GM19468 (cell line): ENCODE data around the gene CDRT4.

ENCODE experiments used
- ATAC-seq: cut with Tn5 transposase; IDR thresholded peaks from one replicate; pipeline ENCODE4 v1.9.1; 2021; ENCODE audit warnings: mild to moderate bottlenecking, moderate library complexity, moderate number of reproducible peaks; ENCODE audit not compliant: unreplicated experiment; ENCODE audit errors: extremely low read depth

Gene CDRT4

DNA sequence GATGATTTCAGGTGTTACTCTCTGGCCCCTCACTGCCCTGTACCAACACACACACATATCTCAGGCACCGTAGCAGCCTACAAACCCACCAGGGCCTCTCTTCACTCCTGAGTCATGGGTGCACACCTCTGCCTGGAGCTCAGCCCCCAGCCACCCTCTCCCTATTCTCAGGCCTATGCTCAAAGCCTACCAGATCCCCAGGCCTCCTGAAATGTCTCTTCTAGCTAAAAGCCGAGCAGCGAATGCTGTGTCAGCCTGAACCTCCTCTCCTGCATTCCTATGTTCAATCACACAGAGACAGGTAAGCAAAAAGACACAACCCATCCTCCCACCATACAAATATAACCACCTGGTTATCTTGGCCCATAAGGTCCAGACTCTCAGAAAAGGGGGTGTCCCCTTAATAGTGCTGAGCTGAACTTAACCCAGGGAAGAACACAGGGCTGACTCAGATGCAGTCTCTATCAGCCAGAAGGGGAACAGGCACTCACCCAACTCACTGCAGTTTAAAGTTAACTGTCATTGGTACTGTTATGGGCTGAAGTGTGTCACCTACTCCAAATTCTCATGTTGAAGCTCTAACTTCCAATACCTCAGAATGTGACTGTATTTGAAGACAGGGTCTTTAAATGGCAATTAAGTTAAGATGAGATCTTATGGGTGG, 64.0 kb downstream of the CDRT4 start:
- ATAC-seq = no peak

DNA sequence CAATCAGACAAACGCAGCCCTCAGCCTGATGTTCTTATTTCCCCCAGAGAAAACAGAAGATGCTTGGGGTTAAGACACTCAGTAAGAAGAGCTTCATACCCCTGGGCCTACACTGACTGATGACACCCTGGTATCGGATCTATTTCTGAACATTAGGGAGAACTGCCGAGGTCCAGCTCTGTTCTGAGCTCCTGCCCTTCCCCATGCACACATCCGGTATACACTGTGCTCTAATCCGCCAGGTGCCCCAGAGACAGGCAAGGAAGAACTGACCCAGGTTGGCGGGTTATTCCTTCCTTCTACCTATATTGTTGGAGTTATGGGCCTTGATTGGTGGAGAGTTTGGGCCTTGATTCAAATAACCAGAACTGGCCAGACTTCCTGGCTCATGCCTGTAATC, 68.0 kb downstream of the CDRT4 start:
- ATAC-seq = no peak

DNA sequence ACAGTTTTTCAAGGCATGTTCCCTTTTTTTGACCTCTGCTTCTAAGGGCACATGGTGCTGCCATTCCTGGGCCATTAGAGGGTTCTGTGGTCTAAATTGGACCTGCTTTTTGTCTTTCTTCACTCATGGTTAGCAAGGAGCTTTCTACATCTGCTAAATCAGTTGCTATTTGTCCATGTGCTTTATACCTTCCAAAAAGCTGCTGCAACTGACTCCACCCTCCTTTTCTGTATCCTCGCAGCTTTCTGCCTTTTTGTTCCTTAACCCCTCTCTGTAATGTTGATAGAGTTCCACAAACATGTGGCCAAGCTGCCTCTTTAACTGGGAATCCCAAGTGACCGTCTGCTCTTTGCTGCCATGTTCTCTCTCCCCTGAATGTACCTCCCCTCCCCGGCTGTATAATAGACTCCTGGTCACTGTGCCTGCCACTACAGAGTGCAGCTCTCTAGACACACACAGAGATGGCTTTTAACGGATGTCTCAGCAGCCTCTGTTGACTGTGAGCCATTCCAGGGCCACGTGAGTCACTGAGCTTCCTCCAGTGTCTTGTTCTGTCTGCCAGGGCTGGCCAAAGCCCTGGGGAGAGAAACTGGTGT, 68.6 kb downstream of the CDRT4 start:
- no peak for ATAC-seq

DNA sequence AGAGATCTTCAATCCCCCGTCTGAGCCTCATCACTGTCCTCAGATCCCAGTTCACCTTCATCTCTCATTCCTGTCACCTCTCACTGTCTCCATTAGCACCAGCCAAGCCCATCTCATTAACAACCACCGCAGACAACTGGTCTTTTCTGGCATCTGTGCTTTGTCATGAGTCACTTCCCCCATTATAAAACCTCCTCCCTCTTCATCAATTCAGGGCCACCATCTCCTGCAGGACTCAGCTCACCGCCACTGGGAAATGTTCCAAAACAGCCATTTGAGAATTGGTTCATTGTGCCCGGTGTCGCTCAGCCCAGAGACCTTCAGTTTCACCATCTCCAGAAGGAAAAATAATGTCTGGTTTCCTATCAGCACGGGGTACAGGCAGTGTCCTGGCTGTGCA, 69.1 kb downstream of the CDRT4 start:
- no peak for ATAC-seq

DNA sequence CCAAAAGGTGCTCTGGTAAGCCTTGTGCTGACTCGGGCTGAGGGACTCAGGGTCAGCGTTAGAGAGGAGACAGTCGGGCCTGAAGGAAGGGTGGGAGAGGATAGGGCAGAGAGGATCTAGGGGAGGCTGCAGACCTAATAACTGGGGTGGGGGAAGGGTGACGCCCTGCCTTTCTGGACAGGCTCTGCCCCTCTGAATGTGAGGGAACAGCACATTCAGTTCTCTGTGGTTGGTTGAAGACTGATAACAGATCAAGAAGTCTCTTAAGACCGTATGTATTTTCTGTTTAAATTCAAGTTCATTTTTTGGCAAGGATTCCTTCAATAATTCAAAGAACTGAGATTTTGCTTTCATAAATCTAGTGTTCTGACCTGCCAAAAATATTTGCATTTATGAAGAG, 69.8 kb downstream of the CDRT4 start:
- ATAC-seq = no peak

DNA sequence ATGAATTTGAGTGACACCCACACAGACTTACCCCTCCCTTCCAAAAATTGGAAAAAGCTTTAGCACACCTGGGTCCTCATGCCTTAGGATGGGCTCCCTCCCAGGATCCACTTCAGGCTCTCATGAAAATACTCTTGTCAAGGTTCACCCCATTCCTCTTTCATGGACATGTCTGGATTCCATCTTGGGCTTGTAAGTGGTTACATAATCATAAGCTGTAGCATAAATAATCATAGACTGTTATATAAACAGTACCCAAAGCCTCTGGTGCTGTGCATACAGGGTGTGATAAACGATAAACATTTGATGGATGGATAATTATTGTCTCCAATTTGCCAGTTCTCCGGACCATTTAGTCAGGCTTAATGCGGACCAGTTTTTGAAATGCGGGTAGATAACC, 72.3 kb downstream of the CDRT4 start:
- no peak for ATAC-seq

DNA sequence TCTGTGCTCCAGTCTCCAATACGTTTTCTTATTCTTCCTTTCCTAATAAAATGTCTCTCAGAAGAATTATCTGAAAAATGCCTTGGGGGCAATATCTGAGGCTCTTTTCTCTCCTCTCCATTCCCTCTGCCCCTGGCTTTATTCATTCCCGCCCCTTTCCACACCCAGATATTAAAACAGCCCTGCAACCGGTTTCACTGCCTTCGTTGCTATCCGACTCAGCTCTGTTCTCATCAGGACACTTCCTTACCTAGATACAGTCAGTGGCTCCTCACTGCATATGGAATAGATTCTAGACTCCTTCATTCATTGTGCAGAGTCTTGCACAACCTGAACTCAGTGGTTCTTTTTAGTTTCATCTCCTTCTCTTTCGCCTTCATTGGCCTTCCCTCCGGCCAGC, 74.0 kb downstream of the CDRT4 start:
- ATAC-seq = no peak

DNA sequence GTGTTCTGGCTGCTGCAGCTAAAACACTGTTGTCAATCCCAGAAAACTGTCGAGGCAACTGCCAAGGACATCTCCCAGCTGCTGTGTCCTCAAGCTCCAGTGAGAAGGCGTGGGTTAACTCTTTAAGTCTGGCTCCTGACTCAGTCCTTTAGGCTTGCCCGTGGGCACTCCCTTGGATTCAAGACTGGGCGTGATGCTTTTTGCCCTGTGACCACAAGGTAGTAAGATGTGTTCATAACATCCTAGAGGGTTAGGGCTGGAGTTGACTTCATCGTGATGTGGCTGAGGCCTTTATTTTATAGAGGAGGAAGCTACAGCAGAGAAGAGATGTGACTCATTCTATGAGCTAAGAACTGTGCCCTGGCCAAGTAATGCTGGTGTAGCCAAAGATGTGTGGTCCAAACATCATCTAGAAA, 75.1 kb downstream of the CDRT4 start:
- ATAC-seq = no peak

DNA sequence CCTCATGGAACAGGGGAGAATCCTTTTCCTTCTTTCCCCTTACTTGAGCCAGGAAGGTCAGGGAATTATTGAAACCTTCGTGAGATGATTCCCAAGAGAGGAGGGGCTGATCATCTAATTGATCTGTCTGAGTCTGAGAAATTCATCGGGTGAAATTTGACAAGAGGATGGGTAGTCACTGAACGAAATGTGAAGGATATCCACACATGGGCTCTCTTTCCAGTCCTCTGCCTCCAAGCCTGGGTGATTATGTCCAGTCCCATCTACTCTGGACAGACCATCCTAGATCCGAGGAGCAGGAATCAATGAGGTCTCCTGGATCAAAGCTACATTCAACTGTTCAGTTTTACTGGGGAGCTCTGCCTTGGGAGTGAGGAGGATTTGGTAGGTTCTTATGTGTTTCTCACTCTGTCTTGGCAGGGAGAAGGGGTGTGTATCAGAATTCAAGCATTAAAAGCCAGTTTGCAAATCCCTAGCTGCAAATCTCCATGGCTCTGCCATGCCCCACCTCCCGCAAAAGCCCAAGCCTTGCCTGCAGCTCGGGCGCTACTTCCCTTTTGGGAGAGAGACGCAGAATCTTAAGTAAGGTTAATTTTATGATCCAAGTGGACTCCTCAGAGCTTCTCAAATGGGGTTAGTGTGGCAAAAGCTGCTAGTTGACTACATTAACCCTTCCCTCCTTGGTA, 78.9 kb downstream of the CDRT4 start:
- no peak for ATAC-seq

DNA sequence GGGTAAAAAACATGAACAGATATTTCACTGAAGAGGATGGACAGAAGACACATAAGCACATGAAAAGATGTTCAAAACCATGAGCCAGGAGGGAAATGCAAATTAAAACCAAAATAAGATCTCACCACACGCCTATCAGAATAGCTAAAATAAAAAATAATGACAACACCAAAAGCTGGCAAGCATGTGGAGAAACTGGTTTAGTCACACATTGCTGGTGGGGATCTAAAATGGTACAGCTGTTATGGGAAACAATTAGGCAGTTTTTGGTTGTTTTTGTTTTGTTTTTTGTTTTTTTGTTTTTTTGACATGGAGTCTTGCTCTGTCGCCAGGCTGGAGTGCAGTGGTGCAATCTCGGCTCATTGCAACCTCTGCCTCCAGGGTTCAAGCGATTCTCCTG, 81.3 kb downstream of the CDRT4 start:
- ATAC-seq = no peak
